Myocyte (in vitro differentiated cells): ENCODE results near the gene RAD9B. TPM values are rescaled to one million over a fixed set of nuclear protein-coding genes. Genes with fewer than 3 reads are reported as not detected.
"Not testable (repeated sequence)": the region's sequence is repeated elsewhere in the genome, so short reads cannot be mapped to it uniquely, and the experiment has no call there.

Source experiments
- DNase-seq: peaks from one replicate; pipeline ENCODE4 v3.0.0-alpha.2; 2012; ENCODE audit warnings: low read depth
- polyA plus RNA-seq: library from polyadenylated mRNA; unstranded; fragments of >200 nt; gene quantifications from one replicate; pipeline ENCODE4 v1.2.1, GENCODE V29; 2012; ENCODE audit warnings: missing spikeins
- total RNA-seq: library from RNA; depleted of rRNA; stranded (reverse); fragments of >200 nt; gene quantifications from 2 replicates; pipeline ENCODE4 v1.2.3, GENCODE V29; 2014

RAD9B gene
- total RNA-seq, result 1.1 and 3.6 TPM in 2 replicates
- 0.32 TPM for polyA plus RNA-seq

- DNase-seq, result peak; percentile 99
Observed at GRCh38 chr12:110501752-110502738, at the start of gene RAD9B, which contains the start of gene VPS29. TSS of gene RAD9B (plus strand) at chr12:110502331. CDS start at chr12:110502338, 7 bp downstream. TSS of gene VPS29 (minus strand) at chr12:110502111. CDS start at chr12:110502051, 60 bp downstream.

GRCh38 chr12:110453569-110454296, 48.4 kb upstream of the RAD9B start:
- DNase-seq, result no peak

GRCh38 chr12:110458756-110459155, 43.4 kb upstream of the RAD9B start:
- DNase-seq, result no peak

- DNase-seq, result not testable (repeated sequence)
Observed at GRCh38 chr12:110461189-110461588, 40.9 kb upstream of the RAD9B start.

- DNase-seq, result no peak
Observed at GRCh38 chr12:110465024-110465423, 37.1 kb upstream of the RAD9B start.

GRCh38 chr12:110465765-110466164, 36.4 kb upstream of the RAD9B start:
- not testable (repeated sequence) for DNase-seq

- DNase-seq, result no peak
Observed at GRCh38 chr12:110466791-110467190, 35.3 kb upstream of the RAD9B start.

- no peak for DNase-seq
Observed at GRCh38 chr12:110467847-110468213, 34.3 kb upstream of the RAD9B start.

GRCh38 chr12:110468214-110469048, 33.7 kb upstream of the RAD9B start, which contains the start of the genes FAM216A and GPN3:
TSS of gene FAM216A (plus strand) at chr12:110468845. CDS start at chr12:110468876, 31 bp downstream.
TSS of gene GPN3 (minus strand) at chr12:110468257. CDS start at chr12:110468203, 54 bp downstream.
- DNase-seq, result peak; percentile 99

- DNase-seq, result no peak
Observed at GRCh38 chr12:110475426-110475825, 26.7 kb upstream of the RAD9B start.

- DNase-seq, result peak; percentile 10
Observed at GRCh38 chr12:110498984-110499706, 3.0 kb upstream of the RAD9B start.

- peak; percentile 63 for DNase-seq
Observed at GRCh38 chr12:110501399-110501751, 756 bp upstream of the RAD9B start.

- no peak for DNase-seq
Observed at GRCh38 chr12:110503432-110503831, 1.3 kb downstream of the RAD9B start.

GRCh38 chr12:110505332-110505731, 3.2 kb downstream of the RAD9B start:
- DNase-seq, result no peak

- DNase-seq, result no peak
Observed at GRCh38 chr12:110508071-110508586, 6.0 kb downstream of the RAD9B start.

GRCh38 chr12:110513842-110514241, 11.7 kb downstream of the RAD9B start:
- no peak for DNase-seq

GRCh38 chr12:110514363-110514762, 12.2 kb downstream of the RAD9B start:
- DNase-seq, result no peak

- DNase-seq, result no peak
Observed at GRCh38 chr12:110516995-110517394, 14.9 kb downstream of the RAD9B start.

GRCh38 chr12:110518014-110518413, 15.9 kb downstream of the RAD9B start:
- not testable (repeated sequence) for DNase-seq
